Liver (tissue), 9 donors: Measurements from ENCODE around the gene LIPH. TPM values are rescaled to one million over a fixed set of nuclear protein-coding genes. Genes with fewer than 3 reads are reported as not detected.

ENCODE experiments used
- DNase-seq: peaks from one replicate; pipeline ENCODE4 v3.0.0-alpha.2; 2017; ENCODE audit warnings: low spot score
- H3K27ac ChIP-seq, 2 donors: one replicate each; pipeline ENCODE4 v1.7.0; 2013; ENCODE audit warnings: inconsistent platforms in 2 of 2, low read length in 2 of 2, control low read depth in 1 of 2, low read depth in 1 of 2, mild to moderate bottlenecking in 1 of 2
- H3K27me3 ChIP-seq, 4 donors: one replicate each; pipeline versions ENCODE4 v1.6.1 to v1.7.0; 2013; ENCODE audit warnings: low read length in 3 of 4, inconsistent platforms in 1 of 4, mild to moderate bottlenecking in 1 of 4, moderate library complexity in 1 of 4; ENCODE audit not compliant: control insufficient read depth in 4 of 4, insufficient read depth in 4 of 4
- H3K36me3 ChIP-seq, 4 donors: one replicate each; pipeline versions ENCODE4 v1.6.1 to v1.7.0; 2013; ENCODE audit warnings: low read length in 3 of 4, mild to moderate bottlenecking in 3 of 4, low read depth in 1 of 4, moderate library complexity in 1 of 4; ENCODE audit not compliant: control insufficient read depth in 4 of 4, insufficient read depth in 3 of 4
- H3K4me1 ChIP-seq, 4 donors: one replicate each; pipeline versions ENCODE4 v1.6.1 to v1.7.0; 2013; ENCODE audit warnings: low read length in 3 of 4, mild to moderate bottlenecking in 3 of 4, moderate library complexity in 1 of 4; ENCODE audit not compliant: control insufficient read depth in 4 of 4, insufficient read depth in 4 of 4
- H3K4me3 ChIP-seq, 3 donors: one replicate each; pipeline versions ENCODE4 v1.6.1 to v1.7.0; 2013; ENCODE audit warnings: low read length in 3 of 3, control low read depth in 1 of 3, low read depth in 1 of 3, mild to moderate bottlenecking in 1 of 3
- H3K9ac ChIP-seq, 2 donors: one replicate each; pipeline ENCODE4 v1.7.0; 2013; ENCODE audit warnings: low read length in 2 of 2, mild to moderate bottlenecking in 2 of 2, moderate library complexity in 2 of 2, control low read depth in 1 of 2, low read depth in 1 of 2
- H3K9me3 ChIP-seq, 4 donors: one replicate each; pipeline versions ENCODE4 v1.6.1 to v1.7.0; 2013; ENCODE audit warnings: low read length in 3 of 4; ENCODE audit not compliant: control insufficient read depth in 4 of 4
- ATF3 ChIP-seq: IDR thresholded peaks from 2 replicates; pipeline ENCODE4 v1.6.1; 2016; ENCODE audit warnings: antibody characterized with exemption
- CTCF ChIP-seq: fragments of 150-350 bp; IDR thresholded peaks from 2 replicates; pipeline ENCODE4 v1.5.1; 2017; ENCODE audit warnings: improper control_type of control experiment, low read depth, low read length; ENCODE audit not compliant: missing input control
- EGR1 ChIP-seq, 2 donors: IDR thresholded peaks; 2 replicates each; pipeline ENCODE4 v1.6.1; 2016 to 2018; ENCODE audit warnings: antibody characterized with exemption in 2 of 2, low read depth in 2 of 2
- FOXA2 ChIP-seq: IDR thresholded peaks from 2 replicates; pipeline ENCODE4 v1.6.1; 2016; ENCODE audit warnings: antibody characterized with exemption
- GABPA ChIP-seq, 2 donors: IDR thresholded peaks in 1 of 2; conservative IDR thresholded peaks in 1 of 2; 2 replicates each; pipeline ENCODE4 v1.6.1; 2016; ENCODE audit warnings: antibody characterized with exemption in 2 of 2, mild to moderate bottlenecking in 1 of 2, moderate library complexity in 1 of 2
- HNF4A ChIP-seq, 2 donors: conservative IDR thresholded peaks; 2 replicates each; pipeline ENCODE4 v1.6.1; 2016; ENCODE audit warnings: antibody characterized with exemption in 2 of 2, mild to moderate bottlenecking in 2 of 2
- HNF4G ChIP-seq: IDR thresholded peaks from 2 replicates; pipeline ENCODE4 v1.6.1; 2016; ENCODE audit warnings: antibody characterized with exemption
- JUND ChIP-seq, 2 donors: IDR thresholded peaks; 2 replicates each; pipeline ENCODE4 v1.6.1; 2016; ENCODE audit warnings: antibody characterized with exemption in 2 of 2
- MAX ChIP-seq: IDR thresholded peaks from 2 replicates; pipeline ENCODE4 v1.6.1; 2016; ENCODE audit warnings: antibody characterized with exemption
- RAD21 ChIP-seq, 2 donors: IDR thresholded peaks; 2 replicates each; pipeline ENCODE4 v1.6.1; 2016; ENCODE audit warnings: antibody characterized with exemption in 2 of 2, mild to moderate bottlenecking in 2 of 2
- REST ChIP-seq: IDR thresholded peaks from 2 replicates; pipeline ENCODE4 v1.6.1; 2016; ENCODE audit warnings: antibody characterized with exemption, mild to moderate bottlenecking
- RXRA ChIP-seq, 2 donors: IDR thresholded peaks; 2 replicates each; pipeline ENCODE4 v1.6.1; 2017 to 2018; ENCODE audit warnings: antibody characterized with exemption in 2 of 2, mild to moderate bottlenecking in 1 of 2
- SP1 ChIP-seq: IDR thresholded peaks from 2 replicates; pipeline ENCODE4 v1.6.1; 2018; ENCODE audit warnings: antibody characterized with exemption, mild to moderate bottlenecking
- TAF1 ChIP-seq: conservative IDR thresholded peaks from 2 replicates; pipeline ENCODE4 v1.6.1; 2016; ENCODE audit warnings: antibody characterized with exemption, mild to moderate bottlenecking
- YY1 ChIP-seq: IDR thresholded peaks from 2 replicates; pipeline ENCODE4 v1.6.1; 2016; ENCODE audit warnings: antibody characterized with exemption, mild to moderate bottlenecking
- ZBTB33 ChIP-seq: IDR thresholded peaks from 2 replicates; pipeline ENCODE4 v1.6.1; 2016; ENCODE audit warnings: antibody characterized with exemption
- WGBS: extraction: QIAGEN DNeasy Blood & Tissue Kit; methylation state at CpG from one replicate; pipeline ENCODE4 v1.1.7; 2013; 5-methylcytosine and 5-hydroxymethylcytosine counted together
- polyA plus RNA-seq, 2 donors: library from polyadenylated mRNA; stranded (reverse) in 1 of 2; unstranded in 1 of 2; fragments of 200-250 nt in 1 of 2; fragments of >200 nt in 1 of 2; fragmentation: Nextera tagmentation in 1 of 2; extraction: Ambion mirVana in 1 of 2; gene quantifications; one replicate each; pipeline versions ENCODE4 v1.2.1 to v1.2.3, GENCODE V29; 2013 to 2015
- total RNA-seq, 2 donors: library from RNA; depleted of rRNA; stranded (reverse); fragments of >200 nt; gene quantifications; one replicate each; pipeline ENCODE4 v1.2.3, GENCODE V29; 2014
- donor health status: healthy.
- donor health status: healthy.
- donor health status: healthy.
- donor health status: healthy.
- donor health status: healthy.

The LIPH gene
- total and polyA plus RNA-seq, 4 donors = under 0.01 to 0.23 (median 0.09) TPM; not detected in 1

- peaks cover 4 to 37% (median 16%) of the 10 kb centered on the region in 4 donors for H3K36me3 ChIP-seq
- DNase-seq = no peak
- 98% methylated on average over 4 of the region's 4 CpGs for WGBS
These were observed 62.1 kb downstream of the LIPH start for GRCh38 chr3:185490241-185490640.

GRCh38 chr3:185489462-185489861 lies 62.9 kb downstream of the LIPH start:
- WGBS = 38% methylated on average over 3 of the region's 3 CpGs
- no peak for DNase-seq
- no peak overlapping the region for H3K9ac ChIP-seq
- H3K27me3 ChIP-seq = no peaks in the 10 kb centered on the region
- no peak overlapping the region for H3K4me3 ChIP-seq
- H3K27ac ChIP-seq = no peak overlapping the region
- H3K4me1 ChIP-seq = peaks cover 7 to 17% (median 13%) of the 10 kb centered on the region in 4 donors
- peaks cover 4 to 37% (median 9%) of the 10 kb centered on the region in 4 donors for H3K36me3 ChIP-seq
- H3K9me3 ChIP-seq = no peaks in the 10 kb centered on the region
- peak; percentile 80 to 86 for TF ChIP-seq HNF4A (conservative IDR thresholded peaks at IDR 0.05)
- TF ChIP-seq RAD21 (IDR thresholded peaks at IDR 0.05) = peak; percentile 31 to 56
- TF ChIP-seq RXRA (IDR thresholded peaks at IDR 0.05) = peak; percentile 65 to 75
- TF ChIP-seq GABPA (IDR thresholded peaks at IDR 0.05 in 1 of 2, conservative IDR thresholded peaks at IDR 0.05 in 1 of 2) = peak in 1 of 2 donors; percentile 42
- TF ChIP-seq MAX = no peak
- no peak for TF ChIP-seq CTCF
- peak; percentile 63 for TF ChIP-seq HNF4G
- peak in 1 of 2 donors; percentile 60 for TF ChIP-seq JUND (IDR thresholded peaks at IDR 0.05)
- TF ChIP-seq FOXA2 = peak; percentile 39
- TF ChIP-seq ZBTB33 = peak; percentile 57
- TF ChIP-seq SP1 = peak; percentile 54
- TF ChIP-seq EGR1 (IDR thresholded peaks at IDR 0.05; ENCODE audit: low read depth in 2 of 2) = no peak
- no peak for TF ChIP-seq REST
- TF ChIP-seq YY1 = peak; percentile 70
- no peak for TF ChIP-seq TAF1
- TF ChIP-seq ATF3 = no peak

More at GRCh38 chr3:185490241-185490640, 62.1 kb downstream of the LIPH start:
- H3K27me3 ChIP-seq = no peaks in the 10 kb centered on the region
- peaks cover 7 to 17% (median 13%) of the 10 kb centered on the region in 4 donors for H3K4me1 ChIP-seq
- no peaks in the 10 kb centered on the region for H3K9me3 ChIP-seq
- no peak overlapping the region for H3K9ac ChIP-seq
- no peak overlapping the region for H3K4me3 ChIP-seq
- TF ChIP-seq REST (no peak), GABPA (IDR thresholded peaks at IDR 0.05 in 1 of 2, conservative IDR thresholded peaks at IDR 0.05 in 1 of 2) (no peak), RAD21 (IDR thresholded peaks at IDR 0.05) (no peak)
- H3K27ac ChIP-seq = no peak overlapping the region
